Measurements from ENCODE around the gene CDKN2B-AS1. TPM values are rescaled to one million over a fixed set of nuclear protein-coding genes. Genes with fewer than 3 reads are reported as not detected.

Gene CDKN2B-AS1
- total RNA-seq, 1 donor = 9.5 TPM

DNA sequence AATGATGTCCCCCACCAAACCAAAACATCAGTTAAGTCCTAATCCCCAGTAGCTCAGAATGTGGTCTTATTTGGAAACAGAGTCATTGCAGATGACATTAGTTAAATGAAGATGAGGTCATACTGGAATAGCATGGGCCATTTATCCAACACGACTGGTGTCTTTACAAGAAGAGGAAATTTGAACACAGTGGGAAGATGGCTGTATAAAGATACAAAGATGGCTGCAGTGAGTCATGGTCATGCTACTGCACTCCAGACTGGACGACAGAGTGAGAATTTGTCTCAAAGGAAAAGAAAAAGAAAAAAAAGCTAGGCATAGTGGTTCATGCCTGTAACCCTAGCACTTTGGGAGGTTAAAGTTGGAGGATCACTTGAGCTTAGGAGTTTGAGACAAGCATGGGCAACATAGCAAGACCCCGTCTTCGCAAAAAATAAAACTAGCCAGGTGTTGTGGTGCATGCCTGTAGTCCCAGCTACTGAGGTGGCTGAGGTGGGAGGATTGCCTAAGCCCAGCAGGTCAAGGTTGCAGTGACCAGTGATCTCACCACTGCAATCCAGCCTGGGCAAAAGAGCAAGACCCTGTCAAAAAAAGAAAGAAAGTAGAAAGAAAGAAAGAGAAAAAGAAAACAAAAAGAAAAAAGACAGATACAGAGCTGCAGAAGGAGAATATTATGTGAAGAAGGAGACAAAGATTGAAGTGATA lies 144.5 kb downstream of the CDKN2B-AS1 start:
- H3K4me3 ChIP-seq (ENCODE audit: low read depth, low read length) = no peak overlapping the region
- no peak for TF ChIP-seq CTCF (IDR thresholded peaks at IDR 0.05; ENCODE audit: insufficient read depth, low read depth, low read length)
- no peak for DNase-seq (ENCODE audit: low read depth)

DNA sequence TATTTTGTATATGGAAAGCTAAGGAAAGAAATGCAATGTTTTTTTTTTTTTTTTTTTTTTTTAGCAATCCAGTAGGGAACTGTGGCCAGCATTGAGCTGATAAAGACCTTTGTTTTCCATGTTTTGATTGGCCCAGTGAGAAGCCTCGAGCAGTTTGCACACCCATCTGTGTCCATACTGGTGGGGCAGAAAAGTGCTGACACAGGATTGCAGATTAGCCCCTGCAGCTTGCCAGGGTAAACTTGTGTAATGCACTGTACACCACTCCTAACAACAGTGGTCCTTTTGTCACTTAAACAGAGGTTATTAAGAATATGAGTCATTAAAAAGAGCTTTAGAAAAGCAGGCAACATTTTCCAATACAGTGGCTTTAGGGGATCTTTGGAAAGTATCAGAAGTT lies 147.3 kb downstream of the CDKN2B-AS1 start:
- no peak for TF ChIP-seq CTCF (IDR thresholded peaks at IDR 0.05; ENCODE audit: insufficient read depth, low read depth, low read length)
- no peak overlapping the region for H3K4me3 ChIP-seq (ENCODE audit: low read depth, low read length)
- no peak for DNase-seq (ENCODE audit: low read depth)

DNA sequence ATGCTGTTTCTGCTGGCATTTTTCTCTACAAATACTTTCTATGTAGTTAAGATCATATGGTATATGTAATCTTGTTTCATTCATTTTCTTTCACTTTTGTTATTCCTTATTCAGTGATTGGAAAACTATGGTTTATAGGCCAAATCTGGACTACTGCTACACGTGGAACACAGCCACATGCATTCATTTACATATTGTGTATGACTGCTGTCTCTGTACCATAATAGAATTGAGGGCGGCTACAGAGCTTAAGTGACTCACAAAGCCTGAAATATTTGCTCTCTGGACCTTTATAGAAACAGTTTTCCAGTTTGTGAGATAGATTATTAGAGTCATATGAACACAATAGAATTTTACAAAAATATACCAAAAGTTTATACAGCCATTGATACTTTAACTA lies 148.1 kb downstream of the CDKN2B-AS1 start:
- no peak for TF ChIP-seq CTCF (IDR thresholded peaks at IDR 0.05; ENCODE audit: insufficient read depth, low read depth, low read length)
- H3K4me3 ChIP-seq (ENCODE audit: low read depth, low read length) = no peak overlapping the region
- DNase-seq (ENCODE audit: low read depth) = no peak

DNA sequence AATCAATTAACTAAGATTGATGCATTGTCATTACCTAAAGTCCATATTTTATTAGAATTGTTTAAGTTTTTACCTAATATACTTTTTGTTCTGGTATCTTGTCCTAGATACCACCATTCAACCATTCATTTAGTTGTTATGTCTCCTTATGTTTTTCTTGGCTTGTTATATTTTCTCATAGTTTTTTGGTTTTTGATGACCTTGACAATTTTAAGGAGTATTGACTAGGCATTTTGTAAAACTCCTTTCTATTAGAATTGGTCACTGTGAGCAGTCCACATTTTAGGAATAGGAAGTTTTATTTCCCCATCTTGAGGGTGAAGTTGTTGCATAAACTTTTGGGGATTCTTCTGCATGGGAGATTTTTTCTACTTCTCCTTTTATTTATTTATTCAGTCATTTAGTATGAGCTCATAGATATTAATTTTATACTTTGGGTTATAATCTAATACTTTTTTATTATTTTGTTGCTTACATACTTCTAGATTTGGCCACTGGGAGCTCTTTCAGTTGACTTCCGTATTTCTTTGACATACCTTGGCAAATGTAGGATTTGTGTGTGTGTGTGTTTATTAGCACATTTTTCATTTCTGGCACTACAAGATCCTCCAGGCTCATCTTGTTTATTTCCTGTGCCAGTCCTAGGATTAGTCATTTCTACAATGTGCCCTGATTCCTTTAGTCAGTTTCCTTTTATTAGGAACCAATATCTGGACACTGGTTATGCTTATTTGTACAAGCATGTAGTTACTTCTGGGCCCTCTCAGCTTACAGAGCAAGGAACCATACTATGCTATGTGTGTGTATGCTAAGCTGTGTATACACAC lies 149.4 kb downstream of the CDKN2B-AS1 start:
- no peak for TF ChIP-seq CTCF (IDR thresholded peaks at IDR 0.05; ENCODE audit: insufficient read depth, low read depth, low read length)
- no peak overlapping the region for H3K4me3 ChIP-seq (ENCODE audit: low read depth, low read length)
- no peak for DNase-seq (ENCODE audit: low read depth)

GRCh38 chr9:22146604-22147003 lies 152.0 kb downstream of the CDKN2B-AS1 start:
- no peak overlapping the region for H3K4me3 ChIP-seq (ENCODE audit: low read depth, low read length)
- TF ChIP-seq CTCF (IDR thresholded peaks at IDR 0.05; ENCODE audit: insufficient read depth, low read depth, low read length) = no peak
- no peak for DNase-seq (ENCODE audit: low read depth)

DNA sequence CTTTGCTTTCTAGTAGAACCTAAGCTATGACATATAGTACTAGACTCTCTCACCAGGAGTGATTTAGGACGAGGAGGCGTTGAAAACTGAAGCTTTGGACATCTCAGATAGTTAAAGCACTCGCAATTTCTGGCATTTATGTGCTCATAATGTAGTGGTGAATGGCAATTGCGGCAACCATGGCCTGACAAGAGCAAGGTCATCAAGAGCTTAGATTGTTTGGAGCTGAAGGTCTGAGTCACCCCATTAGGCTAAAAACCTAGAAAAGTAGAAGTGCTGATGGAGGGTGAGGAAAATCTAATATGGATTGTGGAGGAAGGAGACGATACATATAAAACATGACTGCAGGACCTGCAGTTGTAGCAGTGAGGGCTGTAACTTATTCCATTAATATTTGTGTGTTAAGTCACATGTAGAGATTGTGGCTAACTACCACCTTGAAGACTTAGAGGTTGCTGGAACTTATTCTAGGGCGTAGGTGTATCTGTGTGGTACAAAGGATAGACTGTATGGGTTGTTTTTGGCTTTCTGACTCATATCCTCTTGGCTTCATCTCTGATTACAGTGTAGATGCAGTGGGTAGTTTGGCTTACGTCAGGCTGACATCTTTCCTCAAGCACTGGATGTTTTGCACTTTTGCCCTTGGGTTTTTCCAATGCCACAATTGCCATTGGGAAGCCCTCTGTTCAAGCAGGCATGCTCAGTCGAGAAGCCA lies 153.4 kb downstream of the CDKN2B-AS1 start:
- no peak overlapping the region for H3K4me3 ChIP-seq (ENCODE audit: low read depth, low read length)
- TF ChIP-seq CTCF (IDR thresholded peaks at IDR 0.05; ENCODE audit: insufficient read depth, low read depth, low read length) = no peak
- DNase-seq (ENCODE audit: low read depth) = peak; percentile 94
